ENCODE data around the gene FOLR3.

DNA sequence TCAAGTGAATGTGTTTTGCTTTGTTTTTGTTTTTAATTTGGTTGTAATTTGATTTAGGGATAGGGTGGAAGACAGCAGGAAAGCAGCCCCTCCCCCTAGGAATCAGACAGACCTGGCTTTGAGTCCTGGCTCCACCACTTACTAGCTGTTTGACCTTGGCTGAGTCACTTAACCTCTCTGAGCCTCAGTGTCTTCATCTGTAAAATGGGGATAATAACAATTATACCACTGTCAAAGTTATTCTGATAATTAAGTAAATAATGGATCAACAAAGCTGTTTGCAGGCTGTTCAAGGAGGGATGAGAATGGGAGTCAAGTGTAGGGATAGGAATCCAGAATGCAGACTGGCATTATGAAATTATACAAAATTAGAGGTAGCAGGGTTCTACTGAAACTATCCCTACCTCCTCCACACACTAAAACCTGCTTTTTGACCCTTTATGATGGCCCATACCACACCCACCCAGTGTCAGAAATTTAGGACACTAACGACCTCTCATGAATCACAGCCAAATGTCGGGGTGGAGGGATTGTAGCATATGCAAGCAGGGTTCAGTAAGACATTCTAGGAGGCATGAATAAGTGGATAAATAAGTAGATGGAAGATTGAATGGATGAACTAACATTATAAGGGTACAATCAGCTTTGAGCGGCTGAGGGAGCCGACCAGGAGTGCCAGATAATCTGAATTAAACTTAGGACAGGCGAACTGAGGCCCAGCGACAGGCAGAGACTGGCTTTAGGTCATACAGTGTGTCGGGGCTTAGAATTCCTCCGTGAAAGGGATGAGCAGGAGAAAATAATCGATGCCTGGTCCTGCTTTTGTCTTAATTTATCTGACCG lies 24.0 kb upstream of the FOLR3 start:
- TF ChIP-seq EZH2 (IDR thresholded peaks at IDR 0.05; ENCODE audit: insufficient read depth, poor library complexity, severe bottlenecking) = no peak
- no peak for TF ChIP-seq EZH2phosphoT487 (IDR thresholded peaks at IDR 0.05; ENCODE audit: insufficient read depth, low read depth)
